ENCODE data around the gene NAXE. TPM values are rescaled to one million over a fixed set of nuclear protein-coding genes. Genes with fewer than 3 reads are reported as not detected.
A peak's percentile ranks its signal among the peaks of the same experiment; 100 is the strongest.
"Not testable (repeated sequence)": the region's sequence is repeated elsewhere in the genome, so short reads cannot be mapped to it uniquely, and the experiment has no call there.

Gene NAXE
- total RNA-seq, 1 donor from 2014 or later, result 119 TPM

- no peak for DNase-seq (ENCODE audit: low spot score)
These were observed 20.2 kb upstream of the NAXE start for GRCh38 chr1:156571261-156571852.

DNA sequence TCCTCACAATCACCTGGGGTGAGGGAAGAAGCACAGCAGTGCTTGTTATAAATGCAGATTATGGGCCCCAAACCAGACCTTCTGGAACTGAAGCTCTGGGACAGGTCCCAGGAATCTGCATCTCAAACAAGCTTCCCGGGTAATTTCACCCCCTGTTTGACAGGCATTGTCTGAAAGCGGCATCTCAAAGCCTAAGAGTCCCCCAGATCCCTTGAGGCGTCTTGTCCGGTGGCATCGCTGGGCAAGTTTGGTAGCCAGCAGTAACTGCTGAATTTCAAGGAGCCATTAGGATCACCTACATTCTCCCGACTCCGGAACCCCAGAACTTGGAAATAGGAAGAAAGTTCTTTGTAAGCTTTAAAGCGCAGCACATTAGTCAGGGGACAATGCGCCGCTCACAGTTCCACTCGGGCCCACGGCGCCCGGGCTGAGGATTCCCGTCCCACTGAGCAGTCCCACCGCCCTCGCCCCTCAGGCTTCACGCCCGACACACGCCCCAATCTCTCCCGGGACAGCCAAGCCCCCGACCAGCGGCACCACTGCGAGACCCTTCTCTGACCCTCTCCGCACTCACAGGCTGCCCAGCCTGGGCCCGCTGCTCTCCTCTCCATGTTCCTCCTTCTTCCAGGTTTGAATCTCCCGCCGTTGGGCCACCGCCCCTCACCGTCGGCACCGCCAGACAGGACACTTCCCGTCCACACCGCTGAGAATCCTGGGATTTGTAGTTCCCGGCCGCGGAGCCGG, 19.5 kb upstream of the NAXE start, which contains the start of gene IQGAP3:
IQGAP3 (minus strand) TSS at position 647 of the 744 bp plus-strand sequence; CDS start at position 611, 36 bp downstream.
- peak; percentile 85 for DNase-seq (ENCODE audit: low spot score)

- no peak for DNase-seq (ENCODE audit: low spot score)
These were observed 18.9 kb upstream of the NAXE start for GRCh38 chr1:156572663-156573018.

DNA sequence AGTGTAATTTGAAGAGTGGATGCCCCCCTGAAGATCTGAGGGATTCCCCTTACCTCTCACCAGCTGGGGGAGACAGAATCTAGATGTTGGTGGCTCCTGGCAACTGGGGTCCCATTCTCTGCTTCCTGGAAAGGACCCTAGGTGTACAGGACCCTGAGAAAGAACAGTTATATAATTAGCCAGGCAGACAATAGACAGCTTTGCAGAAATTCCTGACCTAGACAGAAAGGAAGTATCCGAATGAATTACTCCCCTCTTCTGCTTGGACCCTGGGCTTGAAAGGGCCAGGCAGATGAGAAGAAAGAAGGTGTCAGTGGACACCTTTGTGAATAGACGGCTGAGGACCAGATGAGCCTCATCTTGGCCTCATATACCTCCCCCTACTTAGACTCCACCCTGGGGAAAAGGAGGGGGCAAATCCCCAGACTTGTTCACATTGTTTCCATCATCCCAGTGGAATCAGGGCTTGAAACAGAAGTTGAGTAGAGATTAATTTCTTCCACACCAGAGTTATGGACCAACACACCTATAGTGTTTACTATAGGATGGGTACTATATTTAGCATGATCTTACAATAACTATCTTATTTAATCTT, 17.4 kb upstream of the NAXE start:
- no peak for DNase-seq (ENCODE audit: low spot score)

GRCh38 chr1:156577550-156577949, 14.0 kb upstream of the NAXE start:
- no peak for DNase-seq (ENCODE audit: low spot score)

GRCh38 chr1:156578055-156578454, 13.5 kb upstream of the NAXE start:
- no peak for DNase-seq (ENCODE audit: low spot score)

GRCh38 chr1:156579472-156579871, 12.1 kb upstream of the NAXE start, which contains the start of gene TTC24:
TTC24 (plus strand) TSS chr1:156579723; CDS start chr1:156581365, 1,642 bp downstream.
- no peak for DNase-seq (ENCODE audit: low spot score)

- DNase-seq (ENCODE audit: low spot score), result no peak
These were observed 9.8 kb upstream of the NAXE start for GRCh38 chr1:156581661-156582387.

DNA sequence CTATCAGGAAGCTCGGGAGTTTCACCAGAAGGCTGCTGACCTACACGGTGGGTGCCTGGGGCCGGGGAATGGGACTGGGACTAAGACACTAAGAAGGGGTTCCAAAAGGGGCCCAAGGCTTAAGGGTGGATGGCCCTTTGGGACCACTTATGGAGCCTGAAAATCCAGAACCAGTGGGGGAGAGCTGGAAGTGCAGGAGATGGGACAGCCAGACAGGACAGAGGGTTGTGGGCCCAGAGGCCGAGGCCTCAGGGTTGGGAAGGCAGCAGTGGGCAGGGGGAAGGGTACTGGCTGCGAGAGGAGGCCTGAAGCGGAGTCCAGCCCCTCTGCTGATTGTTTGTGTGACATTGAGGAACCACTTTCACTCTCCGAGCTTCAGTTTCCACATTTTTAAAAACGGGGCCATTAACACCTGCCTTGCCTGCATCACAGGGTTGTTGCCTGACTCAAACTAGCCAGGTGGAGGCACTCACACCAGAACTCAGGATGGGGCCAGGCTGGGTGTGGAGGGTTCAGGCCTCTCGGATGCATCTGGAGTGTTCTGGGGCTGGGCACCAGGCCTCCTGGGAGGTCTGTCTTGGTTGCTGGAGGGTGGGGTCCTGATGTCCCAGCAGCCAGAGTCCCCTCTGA, 9.1 kb upstream of the NAXE start:
- no peak for DNase-seq (ENCODE audit: low spot score)

GRCh38 chr1:156583821-156584622, 7.6 kb upstream of the NAXE start:
- DNase-seq (ENCODE audit: low spot score), result peak; percentile 80

DNA sequence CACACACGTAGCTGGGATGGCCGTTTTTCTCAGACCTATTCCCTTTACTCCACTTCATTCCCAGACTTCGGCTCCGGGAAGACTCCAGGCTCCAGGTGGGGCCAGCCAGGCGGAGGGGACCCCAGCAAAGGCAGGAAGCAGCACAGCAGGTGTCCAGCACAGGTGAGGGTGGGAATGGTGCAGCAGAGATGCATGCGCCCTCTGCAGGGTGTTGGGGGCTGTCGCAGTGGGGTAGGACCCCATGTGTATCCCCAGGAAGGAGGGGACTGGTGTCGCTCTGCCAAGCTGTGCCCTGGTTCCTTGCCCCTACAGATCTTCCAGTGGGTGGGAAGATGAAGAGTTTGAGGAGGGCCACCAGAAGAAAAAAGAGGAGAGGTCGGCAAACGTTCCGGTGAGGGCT, 6.8 kb upstream of the NAXE start:
- DNase-seq (ENCODE audit: low spot score), result no peak

GRCh38 chr1:156586323-156586722, 5.3 kb upstream of the NAXE start:
- no peak for DNase-seq (ENCODE audit: low spot score)

DNA sequence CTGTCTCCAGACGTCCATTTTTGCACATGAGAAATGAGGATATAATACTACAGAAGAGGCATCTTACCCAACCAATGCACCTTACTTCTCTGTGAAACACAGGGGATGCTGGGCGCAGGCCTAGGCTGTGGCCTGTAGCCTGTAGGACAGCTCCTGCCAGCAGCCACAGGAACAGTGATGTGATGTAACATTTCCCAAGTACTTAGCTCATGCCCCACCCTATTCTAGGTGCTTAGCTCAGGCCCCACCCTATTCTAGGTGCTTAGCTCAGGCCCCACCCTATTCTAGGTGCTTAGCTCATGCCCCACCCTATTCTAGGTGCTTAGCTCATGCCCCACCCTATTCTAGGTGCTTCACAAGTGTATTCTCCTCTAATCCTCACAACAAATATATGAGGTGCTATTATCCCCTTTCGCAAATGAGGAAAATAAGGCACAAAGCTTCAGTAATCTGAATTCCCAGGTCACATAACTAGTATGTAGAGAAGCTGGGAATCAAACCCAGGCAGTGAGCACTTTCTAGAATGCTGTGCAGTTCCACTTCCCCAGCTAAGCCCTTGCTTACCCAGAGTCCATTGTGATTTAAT, 4.6 kb upstream of the NAXE start:
- no peak for DNase-seq (ENCODE audit: low spot score)

DNA sequence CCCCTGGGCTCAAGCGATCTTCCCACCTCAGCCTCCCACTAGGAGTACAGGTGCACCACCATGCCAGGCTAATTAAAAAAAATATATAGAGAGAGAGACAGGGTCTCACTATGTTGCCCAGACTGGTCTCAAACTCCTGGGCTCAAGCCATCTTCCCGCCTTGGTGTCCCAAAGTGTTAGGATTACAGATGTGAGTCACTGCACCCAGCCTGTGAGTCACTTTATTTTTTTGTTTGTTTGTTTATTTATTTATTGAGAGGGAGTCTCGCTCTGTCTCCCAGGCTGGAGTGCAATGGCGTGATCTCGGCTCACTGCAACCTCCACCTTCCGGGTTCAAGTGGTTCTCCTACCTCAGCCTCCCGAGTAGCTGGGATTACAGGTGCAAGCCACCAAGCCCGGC, 3.6 kb upstream of the NAXE start:
- not testable (repeated sequence) for DNase-seq (ENCODE audit: low spot score)

DNA sequence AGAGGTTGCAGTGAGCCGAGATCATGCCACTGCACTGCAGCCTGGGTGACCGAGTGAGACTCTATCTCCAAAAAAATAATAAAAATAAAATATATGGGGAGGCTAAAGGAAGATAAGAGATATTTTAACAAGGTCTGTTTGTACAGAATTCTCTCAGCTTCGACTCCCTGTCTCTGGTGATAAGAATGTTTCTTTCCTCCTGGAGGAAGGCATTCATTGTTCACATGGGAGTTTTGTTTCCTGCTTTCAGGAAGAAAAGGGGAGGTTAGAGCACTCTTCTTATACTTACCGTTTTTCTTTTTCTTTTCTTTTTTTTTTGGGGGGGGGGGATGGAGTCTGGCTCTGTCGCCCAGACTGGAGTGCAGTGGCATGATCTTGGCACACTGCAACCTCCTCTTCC, 2.0 kb upstream of the NAXE start:
- DNase-seq (ENCODE audit: low spot score), result no peak

DNA sequence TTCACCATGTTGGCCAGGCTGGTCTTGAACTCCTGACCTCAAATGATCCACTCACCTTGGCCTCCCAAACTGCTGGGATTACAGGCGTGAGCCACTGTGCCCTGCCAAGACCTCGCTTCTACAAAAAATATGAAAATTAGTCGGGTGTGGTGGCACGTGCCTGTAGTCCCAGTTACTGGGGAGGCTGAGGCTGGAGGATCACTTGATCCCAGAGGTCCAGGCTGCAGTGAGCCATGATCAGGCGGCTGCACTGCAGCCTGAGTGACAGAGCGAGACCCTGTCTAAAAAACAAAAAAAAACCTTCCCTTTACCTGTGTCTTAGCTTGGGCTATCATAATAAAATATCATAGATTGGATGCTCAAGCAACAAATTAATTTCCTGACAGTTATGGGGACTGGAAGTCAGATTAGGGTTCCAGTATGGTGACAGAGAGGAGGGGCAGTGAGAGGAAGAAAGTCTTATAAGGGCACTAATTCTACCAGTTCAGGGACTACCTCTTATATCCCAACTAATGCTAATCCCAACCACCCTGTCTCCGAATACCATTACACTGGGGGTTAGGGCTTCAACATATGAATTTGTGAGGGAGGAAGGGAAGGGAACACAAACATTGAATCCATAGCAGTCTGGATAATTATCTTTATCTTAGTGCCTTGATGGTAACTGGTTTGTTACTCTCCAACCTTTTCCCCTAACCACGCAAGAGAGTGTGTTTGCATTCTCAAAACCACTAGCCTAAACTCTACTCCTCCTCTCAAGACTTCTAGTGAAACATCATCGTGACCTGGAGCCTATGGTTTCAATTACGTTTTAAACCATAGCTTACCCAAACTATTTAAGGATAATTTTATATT, 1.0 kb upstream of the NAXE start:
- DNase-seq (ENCODE audit: low spot score), result no peak

DNA sequence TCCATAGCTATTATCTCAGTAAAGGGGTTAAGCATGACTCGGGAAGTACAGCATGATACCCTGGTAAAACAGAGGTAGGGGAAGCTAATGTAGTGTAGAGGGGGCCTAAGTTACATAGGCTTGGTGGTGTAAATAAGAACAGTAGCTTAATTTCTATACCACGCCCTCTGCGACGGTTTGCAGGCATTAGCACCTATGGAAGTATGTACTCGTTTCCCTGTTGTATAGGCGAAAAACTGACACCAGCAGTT, 470 bp upstream of the NAXE start:
- DNase-seq (ENCODE audit: low spot score), result no peak

- no peak for DNase-seq (ENCODE audit: low spot score)
These were observed 758 bp downstream of the NAXE start for GRCh38 chr1:156592158-156592909.

- no peak for DNase-seq (ENCODE audit: low spot score)
These were observed 1.5 kb downstream of the NAXE start for GRCh38 chr1:156592910-156593660.
